ENCODE results near the gene ZNF549.
"Not testable (repeated sequence)": the region's sequence is repeated elsewhere in the genome, so short reads cannot be mapped to it uniquely, and the experiment has no call there.

The ZNF549 gene

DNA sequence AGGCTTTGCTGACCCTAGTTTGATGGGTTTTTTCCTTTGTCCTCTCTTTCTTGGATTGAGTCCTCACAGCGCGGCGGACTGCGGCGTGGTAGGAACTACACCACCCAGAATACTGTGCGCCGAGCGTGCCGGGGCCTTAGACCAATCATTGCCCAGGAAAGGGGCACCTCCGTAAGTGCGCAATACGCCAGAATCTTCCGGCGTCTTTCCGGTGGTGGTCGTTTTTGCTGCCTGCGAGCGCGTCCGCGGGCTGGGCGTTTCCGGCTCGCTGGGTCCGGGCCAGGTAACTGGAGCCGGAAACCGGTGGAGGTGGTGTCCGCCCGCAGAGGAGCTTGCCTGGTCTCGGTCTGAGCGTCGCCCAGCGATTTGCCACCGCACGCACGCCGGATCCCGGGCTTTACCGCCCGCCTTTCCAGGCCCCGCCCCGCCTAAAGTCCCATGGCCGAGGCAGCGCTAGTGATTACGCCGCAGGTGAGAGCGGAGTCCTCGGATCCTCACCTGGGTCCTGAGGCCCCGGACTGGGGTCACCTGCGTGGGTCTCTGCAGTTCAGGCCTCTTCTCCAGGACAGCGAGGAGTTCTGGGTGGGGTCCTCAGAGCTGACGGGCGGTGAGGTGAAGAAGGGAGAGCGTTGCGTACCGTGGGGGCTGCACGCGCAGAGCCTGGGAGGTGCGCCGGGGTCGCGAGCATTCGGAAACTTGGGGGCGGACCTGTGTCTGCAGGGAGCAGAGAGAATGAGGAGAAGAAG is at the start of gene ZNF549:
Gene ZNF549, plus strand, starts transcription at position 221 of the 746 bp plus-strand sequence. Its CDS starts 218 bp downstream, at position 439.
- H3K9me3 Mint-ChIP-seq: peaks cover 10% of the 10 kb centered on the region
- DNase-seq (ENCODE audit: low spot score in 2 of 2) (peak; percentile 71 to 81), ATAC-seq (ENCODE audit: low read depth) (peak; percentile 98)
- H3K36me3 Mint-ChIP-seq: peaks cover 27% of the 10 kb centered on the region
- peak within 1 kb of the TSS; percentile 95 for H3K4me3 Mint-ChIP-seq
- H3K27me3 Mint-ChIP-seq: no peaks in the 10 kb centered on the region
- peaks cover 14% of the 10 kb centered on the region for H3K4me1 Mint-ChIP-seq
- H3K27ac Mint-ChIP-seq: peak within 1 kb of the TSS; percentile 94

DNA sequence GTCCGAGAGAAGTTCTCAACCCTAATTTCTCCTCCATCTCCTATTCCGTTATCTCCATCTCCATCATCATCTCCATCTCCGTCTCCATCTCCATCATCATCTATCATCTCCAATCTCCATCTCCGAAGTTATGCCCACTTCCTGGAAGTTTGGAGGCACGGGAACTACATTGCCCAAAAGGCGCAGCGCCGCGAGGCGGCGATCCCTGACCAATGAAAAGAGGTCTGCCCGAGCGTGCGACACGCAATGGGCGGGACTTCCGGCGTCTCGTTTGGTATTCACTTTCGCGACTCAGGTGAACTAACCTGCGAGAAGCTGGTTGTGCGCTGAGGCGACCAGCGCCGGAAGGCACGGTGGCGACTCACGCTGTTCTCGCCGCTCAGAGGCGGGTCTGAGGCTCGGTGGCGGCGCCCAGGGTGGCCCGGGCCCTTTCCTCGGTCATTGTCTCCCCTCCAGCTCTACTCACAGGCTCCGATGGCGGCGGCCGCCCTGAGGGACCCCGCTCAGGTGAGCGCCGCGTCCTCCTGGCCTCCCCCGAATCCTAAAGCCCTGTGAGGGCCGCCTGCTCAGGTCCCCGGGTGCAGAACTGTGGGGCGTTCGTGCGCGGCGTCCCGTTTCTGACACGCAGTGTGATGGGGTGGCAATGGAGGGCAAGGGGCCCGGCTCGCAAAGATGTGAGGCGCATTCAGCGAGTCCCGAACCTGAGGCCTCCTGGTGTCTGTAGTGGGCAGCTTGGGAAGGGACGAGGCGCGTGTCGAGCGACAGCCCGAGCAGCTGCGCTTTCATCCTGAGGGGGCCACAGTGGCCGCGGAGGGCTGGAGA is 39.5 kb upstream of the ZNF549 start, which contains the start of gene ZNF419:
Gene ZNF419, plus strand, starts transcription at position 274 of the 822 bp plus-strand sequence. Its CDS starts 201 bp downstream, at position 475.
- Mint-ChIP-seq H3K4me1 (peaks cover 12% of the 10 kb centered on the region), H3K36me3 (peaks cover 34% of the 10 kb centered on the region), H3K27ac (peak within 1 kb of the TSS; percentile 29), H3K4me3 (peak within 1 kb of the TSS; percentile 78), H3K9me3 (peaks cover 15% of the 10 kb centered on the region)
- ATAC-seq (ENCODE audit: low read depth) (peak; percentile 96), DNase-seq (ENCODE audit: low spot score in 2 of 2) (peak; percentile 88 to 91)
- H3K27me3 Mint-ChIP-seq: not testable (repeated sequence)

DNA sequence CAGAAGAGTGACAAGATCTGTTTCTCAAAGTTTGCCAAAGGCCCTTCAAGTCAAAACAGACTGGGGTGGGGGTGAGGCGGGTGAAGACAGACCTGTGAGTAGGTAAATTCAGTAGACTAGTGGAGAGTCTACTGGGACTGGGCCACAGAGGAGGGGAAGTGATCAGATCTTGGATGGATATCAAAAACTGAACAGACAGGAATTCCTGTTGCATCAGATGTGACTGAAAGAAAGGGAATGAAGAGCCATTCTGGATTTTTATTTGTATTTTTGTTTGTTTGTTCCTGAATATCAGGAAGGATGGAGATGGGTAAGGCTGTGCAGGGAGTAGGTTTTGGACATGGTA is 38.9 kb upstream of the ZNF549 start:
- Mint-ChIP-seq H3K27ac (peak overlapping the region; percentile 29), H3K9me3 (peaks cover 19% of the 10 kb centered on the region), H3K36me3 (peaks cover 40% of the 10 kb centered on the region), H3K4me3 (peak overlapping the region; percentile 67), H3K4me1 (peaks cover 12% of the 10 kb centered on the region)
- DNase-seq (ENCODE audit: low spot score in 2 of 2); H3K27me3 Mint-ChIP-seq; ATAC-seq (ENCODE audit: low read depth): not testable (repeated sequence)

DNA sequence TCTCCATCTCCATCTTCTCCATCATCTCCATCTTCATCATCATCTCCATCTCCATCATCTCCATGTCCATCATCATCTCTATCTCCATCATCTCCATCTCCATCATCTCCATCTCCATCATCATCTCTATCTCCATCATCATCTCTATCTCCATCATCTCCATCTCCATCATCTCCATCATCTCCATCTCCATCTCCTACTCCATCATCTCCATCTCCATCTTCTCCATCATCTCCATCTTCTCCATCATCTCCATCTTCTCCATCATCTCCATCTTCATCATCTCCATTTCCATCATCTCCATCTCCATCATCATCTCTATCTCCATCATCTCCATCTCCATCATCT is 27.9 kb upstream of the ZNF549 start:
- not testable (repeated sequence) for H3K27me3 Mint-ChIP-seq; ATAC-seq (ENCODE audit: low read depth); DNase-seq (ENCODE audit: low spot score in 2 of 2)
- Mint-ChIP-seq H3K4me3 (peak overlapping the region; percentile 67), H3K4me1 (peaks cover 27% of the 10 kb centered on the region), H3K36me3 (peaks cover 39% of the 10 kb centered on the region), H3K27ac (peak overlapping the region; percentile 88), H3K9me3 (peaks cover 18% of the 10 kb centered on the region)

DNA sequence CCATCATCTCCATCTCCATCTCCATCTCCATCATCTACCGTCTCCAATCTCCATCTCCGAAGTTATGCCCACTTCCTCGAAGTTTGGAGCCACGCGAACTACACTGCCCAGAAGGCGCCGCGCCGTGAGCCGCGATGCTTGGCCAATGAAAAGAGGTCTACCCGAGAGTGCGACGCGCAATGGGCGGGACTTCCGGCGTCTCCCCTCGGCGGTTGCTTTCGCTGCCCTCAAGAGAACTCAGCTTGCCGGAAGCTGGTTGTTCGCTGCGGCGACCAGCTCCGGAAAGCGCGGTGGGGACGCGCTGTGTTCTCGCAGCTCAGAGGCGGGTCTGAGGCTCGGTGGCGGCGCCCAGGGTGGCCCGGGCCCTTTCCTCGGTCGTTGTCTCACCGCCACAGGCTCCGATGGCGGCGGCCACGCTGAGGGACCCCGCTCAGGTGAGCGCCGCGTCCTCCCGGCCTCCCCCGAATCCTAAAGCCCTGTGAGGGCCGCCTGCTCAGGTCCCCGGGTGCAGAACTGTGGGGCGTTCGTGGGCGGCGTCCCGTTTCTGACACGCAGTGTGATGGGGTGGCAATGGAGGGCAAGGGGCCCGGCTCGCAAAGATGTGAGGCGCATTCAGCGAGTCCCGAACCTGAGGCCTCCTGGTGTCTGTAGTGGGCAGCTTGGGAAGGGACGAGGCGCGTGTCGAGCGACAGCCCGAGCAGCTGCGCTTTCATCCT is 27.3 kb upstream of the ZNF549 start, which contains the start of gene ZNF773:
Gene ZNF773, plus strand, starts transcription at position 259 of the 716 bp plus-strand sequence. Its CDS starts 143 bp downstream, at position 402.
- H3K4me3 Mint-ChIP-seq: peak within 1 kb of the TSS; percentile 77
- H3K4me1 Mint-ChIP-seq: peaks cover 27% of the 10 kb centered on the region
- peak; percentile 89 to 92 for DNase-seq (ENCODE audit: low spot score in 2 of 2)
- H3K36me3 Mint-ChIP-seq: peaks cover 39% of the 10 kb centered on the region
- ATAC-seq (ENCODE audit: low read depth): peak; percentile 98
- peak within 1 kb of the TSS; percentile 88 for H3K27ac Mint-ChIP-seq
- not testable (repeated sequence) for H3K27me3 Mint-ChIP-seq
- peaks cover 18% of the 10 kb centered on the region for H3K9me3 Mint-ChIP-seq

DNA sequence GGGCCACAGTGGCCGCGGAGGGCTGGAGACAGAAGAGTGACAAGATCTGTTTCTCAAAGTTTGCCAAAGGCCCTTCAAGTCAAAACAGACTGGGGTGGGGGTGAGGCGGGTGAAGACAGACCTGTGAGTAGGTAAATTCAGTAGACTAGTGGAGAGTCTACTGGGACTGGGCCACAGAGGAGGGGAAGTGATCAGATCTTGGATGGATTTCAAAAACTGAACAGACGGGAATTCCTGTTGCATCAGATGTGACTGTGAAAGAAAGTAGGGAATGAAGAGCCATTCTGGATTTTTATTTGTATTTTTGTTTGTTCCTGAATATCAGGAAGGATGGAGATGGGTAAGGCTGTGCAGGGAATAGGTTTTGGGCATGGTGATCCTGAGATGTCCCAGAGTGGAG is 26.8 kb upstream of the ZNF549 start:
- not testable (repeated sequence) for H3K27me3 Mint-ChIP-seq; ATAC-seq (ENCODE audit: low read depth); DNase-seq (ENCODE audit: low spot score in 2 of 2); H3K27ac Mint-ChIP-seq
- peak overlapping the region; percentile 77 for H3K4me3 Mint-ChIP-seq
- peaks cover 18% of the 10 kb centered on the region for H3K9me3 Mint-ChIP-seq
- H3K36me3 Mint-ChIP-seq: peaks cover 41% of the 10 kb centered on the region
- H3K4me1 Mint-ChIP-seq: peaks cover 27% of the 10 kb centered on the region

DNA sequence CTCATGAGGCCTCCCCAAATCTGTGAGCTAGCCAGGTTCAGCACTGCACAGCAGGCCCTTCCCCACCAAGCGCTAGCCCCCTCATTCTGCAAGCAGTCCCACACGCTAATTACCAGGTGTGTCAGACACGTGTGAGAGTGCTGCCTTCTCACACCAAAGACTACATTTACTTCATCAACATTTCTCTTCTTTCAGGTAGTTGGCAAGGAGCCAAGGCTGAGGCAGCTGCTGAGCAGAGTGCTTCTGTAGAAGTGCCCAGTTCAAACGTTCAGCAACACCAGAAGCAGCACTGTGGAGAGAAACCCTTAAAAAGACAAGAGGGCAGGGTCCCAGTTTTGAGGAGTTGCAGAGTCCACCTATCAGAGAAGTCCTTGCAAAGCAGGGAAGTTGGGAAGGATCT is 21.0 kb upstream of the ZNF549 start:
- H3K9me3 Mint-ChIP-seq: peaks cover 18% of the 10 kb centered on the region
- H3K4me1 Mint-ChIP-seq: peaks cover 14% of the 10 kb centered on the region
- no peak for DNase-seq (ENCODE audit: low spot score in 2 of 2)
- H3K36me3 Mint-ChIP-seq: peaks cover 61% of the 10 kb centered on the region
- no peak overlapping the region for H3K4me3 Mint-ChIP-seq
- H3K27ac Mint-ChIP-seq: no peak overlapping the region
- no peaks in the 10 kb centered on the region for H3K27me3 Mint-ChIP-seq
- no peak for ATAC-seq (ENCODE audit: low read depth)

DNA sequence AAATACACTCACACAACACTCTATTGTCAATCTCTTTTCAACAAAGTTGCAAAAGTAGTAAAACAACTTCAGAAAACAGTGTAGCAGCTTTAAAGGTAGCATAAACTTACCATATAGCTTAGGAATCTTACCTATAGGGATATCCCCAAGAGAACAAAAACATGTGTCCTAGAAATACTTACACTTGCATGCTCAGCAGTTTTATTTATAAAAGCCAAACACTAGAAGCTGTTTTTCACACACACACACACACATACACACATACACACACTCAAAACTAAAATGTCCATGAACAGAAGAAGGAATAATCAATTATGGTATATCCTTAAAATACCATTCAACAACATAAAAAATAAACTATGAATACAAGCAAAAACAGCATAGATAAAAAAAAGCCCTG is 15.7 kb upstream of the ZNF549 start:
- Mint-ChIP-seq H3K36me3 (peaks cover 63% of the 10 kb centered on the region), H3K27me3 (no peaks in the 10 kb centered on the region), H3K4me3 (no peak overlapping the region), H3K9me3 (peaks cover 19% of the 10 kb centered on the region), H3K27ac (no peak overlapping the region), H3K4me1 (no peaks in the 10 kb centered on the region)
- no peak for DNase-seq (ENCODE audit: low spot score in 2 of 2)
- no peak for ATAC-seq (ENCODE audit: low read depth)

DNA sequence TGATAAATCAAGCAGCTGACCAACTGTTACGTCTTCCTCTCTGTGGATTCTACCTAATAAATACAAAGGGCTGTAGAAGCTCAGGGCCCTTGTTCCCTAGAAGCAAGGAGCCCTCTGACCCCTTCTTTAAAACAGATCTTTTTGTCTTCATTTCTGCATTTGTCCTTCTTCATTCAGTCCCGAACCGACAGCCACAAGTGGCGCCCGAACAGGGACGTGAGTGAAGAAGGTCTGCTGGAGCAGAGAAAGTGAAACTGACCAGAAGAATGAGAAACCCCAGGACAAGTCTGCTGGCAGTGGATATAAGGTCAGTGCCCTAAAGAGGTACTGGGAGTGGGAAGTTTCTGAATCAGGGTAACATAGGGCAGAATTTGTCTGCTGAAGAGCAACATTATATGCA is 14.3 kb upstream of the ZNF549 start:
- no peak for DNase-seq (ENCODE audit: low spot score in 2 of 2)

DNA sequence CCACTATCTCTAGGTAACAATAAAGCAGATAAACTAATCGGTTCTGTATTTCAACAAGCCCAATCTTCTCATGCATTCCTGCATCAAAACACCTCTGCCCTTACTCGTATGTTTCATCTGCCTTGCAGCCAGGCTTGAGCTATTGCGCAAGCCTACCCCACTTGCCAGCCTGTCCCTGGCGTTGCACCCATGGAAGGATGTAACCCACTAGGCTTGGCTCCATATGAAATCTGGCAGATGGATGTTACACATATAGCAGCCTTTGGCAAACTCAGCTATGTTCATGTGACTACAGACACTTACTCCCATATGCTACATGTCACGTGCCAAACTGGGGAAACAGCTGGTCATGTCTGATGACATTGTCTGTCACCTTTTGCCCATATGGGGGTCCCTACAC is 11.9 kb upstream of the ZNF549 start:
- Mint-ChIP-seq H3K27ac (no peak overlapping the region), H3K36me3 (peaks cover 54% of the 10 kb centered on the region), H3K9me3 (peaks cover 18% of the 10 kb centered on the region), H3K4me3 (no peak overlapping the region), H3K4me1 (no peaks in the 10 kb centered on the region), H3K27me3 (no peaks in the 10 kb centered on the region)
- DNase-seq (ENCODE audit: low spot score in 2 of 2) (no peak), ATAC-seq (ENCODE audit: low read depth) (no peak)

More for the DNA sequence above, 14.3 kb upstream of the ZNF549 start:
- Mint-ChIP-seq H3K9me3 (peaks cover 22% of the 10 kb centered on the region), H3K27ac (no peak overlapping the region), H3K27me3 (no peaks in the 10 kb centered on the region), H3K36me3 (peaks cover 60% of the 10 kb centered on the region), H3K4me1 (no peaks in the 10 kb centered on the region), H3K4me3 (no peak overlapping the region)
- ATAC-seq (ENCODE audit: low read depth): no peak

DNA sequence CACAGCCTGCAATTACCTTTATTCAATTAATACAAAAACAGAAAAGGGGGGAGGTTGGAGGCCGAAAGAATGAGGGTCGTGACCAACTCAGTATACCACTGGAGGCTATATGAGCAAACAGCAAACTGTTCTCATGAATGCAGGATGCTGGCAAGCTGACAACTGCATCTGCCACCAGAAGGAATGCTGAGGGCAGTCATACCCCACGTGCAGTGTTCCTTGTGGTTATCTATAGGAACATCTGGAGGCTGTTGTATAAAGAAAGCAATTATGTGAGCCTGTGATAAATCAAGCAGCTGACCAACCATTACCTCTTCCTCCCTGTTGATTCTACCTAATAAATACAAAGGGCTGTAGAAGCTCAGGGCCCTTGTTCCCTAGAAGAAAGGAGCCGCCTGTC is 9.1 kb upstream of the ZNF549 start:
- DNase-seq (ENCODE audit: low spot score in 2 of 2); H3K27ac Mint-ChIP-seq; H3K4me3 Mint-ChIP-seq; H3K9me3 Mint-ChIP-seq; H3K4me1 Mint-ChIP-seq; ATAC-seq (ENCODE audit: low read depth); H3K27me3 Mint-ChIP-seq: not testable (repeated sequence)
- H3K36me3 Mint-ChIP-seq: peaks cover 45% of the 10 kb centered on the region

DNA sequence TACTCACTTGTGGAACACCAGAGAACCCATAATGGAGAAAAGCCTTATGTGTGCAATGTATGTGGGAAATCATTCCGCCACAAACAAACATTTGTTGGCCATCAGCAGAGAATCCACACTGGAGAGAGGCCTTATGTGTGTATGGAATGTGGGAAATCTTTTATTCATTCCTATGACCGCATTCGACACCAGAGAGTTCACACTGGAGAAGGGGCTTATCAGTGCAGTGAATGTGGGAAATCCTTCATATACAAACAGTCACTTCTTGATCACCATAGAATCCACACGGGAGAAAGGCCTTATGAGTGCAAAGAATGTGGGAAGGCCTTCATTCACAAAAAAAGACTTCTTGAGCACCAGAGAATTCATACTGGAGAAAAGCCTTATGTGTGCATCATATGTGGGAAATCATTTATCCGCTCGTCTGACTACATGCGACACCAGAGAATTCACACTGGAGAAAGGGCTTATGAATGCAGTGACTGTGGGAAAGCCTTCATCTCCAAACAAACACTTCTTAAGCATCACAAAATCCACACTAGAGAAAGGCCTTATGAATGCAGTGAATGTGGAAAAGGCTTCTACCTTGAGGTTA is 10.9 kb downstream of the ZNF549 start:
- DNase-seq (ENCODE audit: low spot score in 2 of 2) (no peak), ATAC-seq (ENCODE audit: low read depth) (no peak)
- H3K27me3 Mint-ChIP-seq: no peaks in the 10 kb centered on the region
- H3K4me1 Mint-ChIP-seq: no peaks in the 10 kb centered on the region
- no peak overlapping the region for H3K27ac Mint-ChIP-seq
- H3K4me3 Mint-ChIP-seq: no peak overlapping the region
- peaks cover 32% of the 10 kb centered on the region for H3K9me3 Mint-ChIP-seq
- peaks cover 90% of the 10 kb centered on the region for H3K36me3 Mint-ChIP-seq

DNA sequence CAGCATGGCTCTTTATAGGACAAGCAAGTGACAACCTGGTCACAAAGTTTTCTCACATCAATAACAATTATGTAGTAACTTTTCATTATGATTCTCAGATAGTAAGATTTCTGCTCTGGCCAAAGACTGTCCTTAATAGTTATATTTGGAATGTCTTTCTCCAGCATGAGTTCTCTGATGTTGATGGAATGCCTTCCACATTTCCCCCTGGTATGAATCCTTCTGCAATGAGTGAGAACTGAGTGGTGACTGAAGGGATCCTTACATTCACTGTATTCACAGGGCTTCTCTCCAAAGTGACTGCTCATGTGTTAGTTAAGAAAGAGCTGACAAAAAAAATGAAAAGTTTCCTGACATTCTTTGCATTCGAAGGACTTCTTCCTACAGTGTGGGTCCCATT is 19.4 kb downstream of the ZNF549 start:
- no peak overlapping the region for H3K27ac Mint-ChIP-seq
- H3K9me3 Mint-ChIP-seq: peaks cover 25% of the 10 kb centered on the region
- H3K4me3 Mint-ChIP-seq: no peak overlapping the region
- no peaks in the 10 kb centered on the region for H3K27me3 Mint-ChIP-seq
- ATAC-seq (ENCODE audit: low read depth) (no peak), DNase-seq (ENCODE audit: low spot score in 2 of 2) (no peak)
- H3K36me3 Mint-ChIP-seq: peaks cover 80% of the 10 kb centered on the region
- no peaks in the 10 kb centered on the region for H3K4me1 Mint-ChIP-seq

Measured in memory B cell (primary cell).